SK-N-SH (cell line): ENCODE measurements around the gene PRDM13. TPM values are rescaled to one million over a fixed set of nuclear protein-coding genes. Genes with fewer than 3 reads are reported as not detected.

Experiments
- CTCF ChIA-PET: fragments of 300-600, 350-600 bp; formaldehyde crosslinking; extraction: SDS; loops from one replicate; lab custom pipeline; 2021; lab: Yijun Ruan, JAX
- POLR2A ChIA-PET: fragments of 350-600 bp; sonication (Branson Sonifier 250); formaldehyde crosslinking; extraction: SDS; loops from one replicate; lab custom pipeline; 2020; ENCODE audit warnings: antibody characterized with exemption, inconsistent platforms; lab: Yijun Ruan, JAX
- DNase-seq: peaks from one replicate; pipeline ENCODE4 v3.0.0; 2012
- H2AFZ ChIP-seq: fragments of 200-600 bp; sonication (generic); 2 replicates; pipeline ENCODE4 v1.8.1; 2016; ENCODE audit warnings: antibody characterized with exemption, mild to moderate bottlenecking, low read depth
- H3F3A ChIP-seq: fragments of 200-600 bp; sonication (generic); replicated peaks from 2 replicates; pipeline ENCODE3; 2016; ENCODE audit warnings: antibody characterized with exemption, mild to moderate bottlenecking; ENCODE audit not compliant: insufficient read depth
- H3K27ac ChIP-seq, 2 experiments: fragments of 200-500 bp in 1 of 2; fragments of 200-600 bp in 1 of 2; sonication (Bioruptor generic) in 1 of 2; sonication (generic), shearing (Covaris generic) in 1 of 2; 2 replicates each; pipeline versions ENCODE4 v1.5.1 to v1.6.1; 2014 to 2016; ENCODE audit warnings: low read depth in 2 of 2, inconsistent platforms in 1 of 2, low read length in 1 of 2, mild to moderate bottlenecking in 1 of 2, mixed read lengths in 1 of 2
- H3K27me3 ChIP-seq: fragments of 200-600 bp; sonication (generic), shearing (Covaris generic); 2 replicates; pipeline ENCODE4 v1.6.1; 2016; ENCODE audit warnings: mixed run types; ENCODE audit not compliant: insufficient read depth
- H3K36me3 ChIP-seq, 2 experiments: fragments of 200-500 bp in 1 of 2; fragments of 200-600 bp in 1 of 2; sonication (Bioruptor generic) in 1 of 2; sonication (generic) in 1 of 2; replicated peaks in 1 of 2; 2 replicates each; pipeline versions ENCODE3 to v1.5.1; 2014 to 2016; ENCODE audit warnings: low read length in 1 of 2, mild to moderate bottlenecking in 1 of 2; ENCODE audit not compliant: insufficient read depth in 2 of 2, control insufficient read depth in 1 of 2
- H3K4me1 ChIP-seq, 2 experiments: fragments of 200-500 bp in 1 of 2; fragments of 200-600 bp in 1 of 2; sonication (Bioruptor generic) in 1 of 2; sonication (generic), shearing (Covaris generic) in 1 of 2; 2 replicates each; pipeline versions ENCODE4 v1.5.1 to v1.6.1; 2014 to 2016; ENCODE audit warnings: low read depth in 1 of 2, low read length in 1 of 2, mixed run types in 1 of 2; ENCODE audit not compliant: insufficient read depth in 2 of 2, control insufficient read depth in 1 of 2
- H3K4me2 ChIP-seq: fragments of 200-600 bp; sonication (generic), shearing (Covaris generic); 2 replicates; pipeline ENCODE4 v1.6.1; 2017; ENCODE audit warnings: mixed run types
- H3K4me3 ChIP-seq, 2 experiments: fragments of 200-500 bp in 1 of 2; fragments of 200-600 bp in 1 of 2; sonication (Bioruptor generic) in 1 of 2; sonication (generic), shearing (Covaris generic) in 1 of 2; 2 replicates each; pipeline versions ENCODE4 v1.5.1 to v1.8.1; 2014 to 2016; ENCODE audit warnings: low read depth in 2 of 2, inconsistent platforms in 1 of 2, low read length in 1 of 2, mild to moderate bottlenecking in 1 of 2, mixed read lengths in 1 of 2, moderate library complexity in 1 of 2
- H3K79me2 ChIP-seq: fragments of 200-600 bp; sonication (generic); 2 replicates; pipeline ENCODE4 v1.8.1; 2017; ENCODE audit warnings: mild to moderate bottlenecking; ENCODE audit not compliant: insufficient read depth
- H3K9ac ChIP-seq: fragments of 200-600 bp; sonication (generic); 2 replicates; pipeline ENCODE4 v1.6.1; 2017; ENCODE audit warnings: mixed run types
- H3K9me2 ChIP-seq: fragments of 200-600 bp; sonication (generic); 2 replicates; pipeline ENCODE4 v1.6.1; 2017; ENCODE audit warnings: mixed run types
- H3K9me3 ChIP-seq: fragments of 200-600 bp; sonication (generic); 2 replicates; pipeline ENCODE4 v1.6.1; 2017; ENCODE audit warnings: mixed run types, mild to moderate bottlenecking, moderate library complexity
- H4K20me1 ChIP-seq: fragments of 200-600 bp; sonication (generic); 2 replicates; pipeline ENCODE4 v1.6.1; 2017; ENCODE audit warnings: mild to moderate bottlenecking, mixed run types; ENCODE audit not compliant: insufficient read depth
- ELF1 ChIP-seq: IDR thresholded peaks from 2 replicates; pipeline ENCODE4 v1.4.0; 2012
- EP300 ChIP-seq, 2 experiments: IDR thresholded peaks; 2 replicates each; pipeline versions ENCODE4 v1.4.0 to v1.6.1; 2012; ENCODE audit warnings: borderline replicate concordance in 1 of 2, low read depth in 1 of 2, low read length in 1 of 2
- FOSL2 ChIP-seq: IDR thresholded peaks from 2 replicates; pipeline ENCODE4 v1.4.0; 2012; ENCODE audit warnings: low read depth, mild to moderate bottlenecking, moderate library complexity, borderline replicate concordance
- FOXJ3 ChIP-seq: sonication (generic); formaldehyde crosslinking; IDR thresholded peaks from 2 replicates; pipeline ENCODE4 v1.5.1; 2020; ENCODE audit warnings: mild to moderate bottlenecking, missing genetic modification reagents
- GABPA ChIP-seq: IDR thresholded peaks from 2 replicates; pipeline ENCODE4 v1.4.0; 2012; ENCODE audit warnings: low read depth, mild to moderate bottlenecking
- GATA2 ChIP-seq: sonication (generic); formaldehyde crosslinking; IDR thresholded peaks from 2 replicates; pipeline ENCODE4 v1.5.0; 2020; ENCODE audit warnings: mild to moderate bottlenecking, missing genetic modification reagents
- MAX ChIP-seq: IDR thresholded peaks from 2 replicates; pipeline ENCODE4 v1.4.0; 2012; ENCODE audit warnings: low read depth
- MXI1 ChIP-seq: IDR thresholded peaks from 2 replicates; pipeline ENCODE4 v1.6.1; 2012; ENCODE audit warnings: mild to moderate bottlenecking, low read depth, low read length, improper control_type of control experiment
- NFIC ChIP-seq: IDR thresholded peaks from 2 replicates; pipeline ENCODE4 v1.4.0; 2012; ENCODE audit warnings: borderline replicate concordance
- POLR2AphosphoS5 ChIP-seq: IDR thresholded peaks from 2 replicates; pipeline ENCODE4 v1.6.1; 2012; ENCODE audit warnings: low read depth, low read length
- RCOR1 ChIP-seq: fragments of 150-350 bp; IDR thresholded peaks from 2 replicates; pipeline ENCODE4 v1.6.1; 2017; ENCODE audit warnings: antibody characterized with exemption, low read length
- REST ChIP-seq: IDR thresholded peaks from 2 replicates; pipeline ENCODE4 v1.6.1; 2012; ENCODE audit warnings: mild to moderate bottlenecking, low read depth, low read length, moderate library complexity
- RFX5 ChIP-seq: IDR thresholded peaks from 2 replicates; pipeline ENCODE4 v1.6.1; 2012; ENCODE audit warnings: mild to moderate bottlenecking, improper control_type of control experiment, low read length
- SMC3 ChIP-seq: IDR thresholded peaks from 2 replicates; pipeline ENCODE4 v1.6.1; 2012; ENCODE audit warnings: low read depth, low read length, improper control_type of control experiment
- TAF1 ChIP-seq: IDR thresholded peaks from 2 replicates; pipeline ENCODE4 v1.6.1; 2012; ENCODE audit warnings: low read depth, mild to moderate bottlenecking, low read length, moderate library complexity, borderline replicate concordance
- USF2 ChIP-seq: fragments of 150-350 bp; IDR thresholded peaks from 2 replicates; pipeline ENCODE4 v1.6.1; 2017; ENCODE audit warnings: antibody characterized with exemption, low read length, low read depth, borderline replicate concordance
- YY1 ChIP-seq: IDR thresholded peaks from 2 replicates; pipeline ENCODE4 v1.4.0; 2012; ENCODE audit warnings: low read depth, mild to moderate bottlenecking
- WGBS: methylation state at CpG from one replicate; pipeline ENCODE4 v1.1.6; 2017; ENCODE audit warnings: low lambda C conversion rate; 5-methylcytosine and 5-hydroxymethylcytosine counted together
- polyA plus RNA-seq, 3 experiments: library from polyadenylated mRNA; depleted of rRNA; stranded (reverse); fragments of >200 nt; gene quantifications; 2 replicates each; pipeline ENCODE4 v1.2.3, GENCODE V29; 2012
- TF ChIP-seq, protein P1 (sequence below): fragments of 200-600 bp; sonication (generic); IDR thresholded peaks from 2 replicates; pipeline ENCODE4 v1.6.1; 2017; ENCODE audit warnings: antibody characterized with exemption, mild to moderate bottlenecking, moderate library complexity
- TF ChIP-seq, protein P2 (sequence below): IDR thresholded peaks from 2 replicates; pipeline ENCODE4 v1.4.0; 2012; ENCODE audit warnings: low read depth, borderline replicate concordance

The PRDM13 gene
- polyA plus RNA-seq, 1 of the 3 experiments (the other 2 are of a cell fraction) = 0.02 TPM

DNA sequence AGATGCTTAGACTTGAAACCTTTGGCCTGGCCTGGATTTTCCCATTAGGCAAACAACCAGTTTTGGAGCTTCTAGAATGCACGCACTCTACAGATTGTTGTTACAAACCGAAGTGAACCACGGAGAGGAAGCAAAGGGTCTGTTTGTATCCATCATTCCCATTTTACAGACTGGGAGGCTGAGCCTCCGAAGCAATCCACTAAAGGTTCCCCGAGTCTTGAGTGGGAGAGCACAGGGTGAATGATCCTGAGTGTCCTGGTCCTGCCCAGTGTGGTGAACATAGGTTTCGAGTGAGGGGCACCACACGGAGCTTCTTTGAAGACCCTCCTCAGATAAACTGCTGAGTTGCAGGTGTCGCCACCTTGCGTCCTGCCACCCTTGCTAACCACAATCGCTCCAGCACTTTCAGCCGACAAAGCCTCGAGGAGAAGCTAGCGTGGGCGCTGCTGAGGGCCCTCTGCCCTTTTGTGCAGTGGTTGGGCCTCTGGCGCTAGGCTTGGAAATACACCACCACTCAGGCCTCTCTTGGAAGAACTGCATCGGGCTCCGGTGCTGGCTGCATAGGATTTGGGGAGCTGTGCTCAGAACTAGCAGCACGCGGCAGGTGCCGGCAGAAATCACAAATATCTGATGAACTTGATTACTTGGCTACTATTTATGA, 1.4 kb upstream of the PRDM13 start:
- H3K27ac ChIP-seq = no peak overlapping the region
- ChIA-PET CTCF (interaction anchor here (0.9 to 2.7 kb wide), 6 partner anchors 8 to 171 kb away, joined by 3 to 18 read pairs (median 4); no protein-coding TSS in a partner anchor), POLR2A (no interaction called here)
- H3K79me2 ChIP-seq = no peaks in the 10 kb centered on the region
- DNase-seq = no peak
- H2AFZ ChIP-seq = no peak overlapping the region
- H3K4me3 ChIP-seq = no peak overlapping the region
- TF ChIP-seq ELF1 (no peak), RCOR1 (no peak), USF2 (no peak), SMC3 (no peak), EP300 (IDR thresholded peaks at IDR 0.05; ENCODE audit: borderline replicate concordance in 1 of 2, low read depth in 1 of 2, low read length in 1 of 2) (no peak), POLR2AphosphoS5 (no peak), FOXJ3 (CRISPR knock-in tag) (no peak), RFX5 (no peak), REST (no peak), YY1 (no peak), TAF1 (no peak), NFIC (no peak), GATA2 (CRISPR knock-in tag) (no peak), GABPA (no peak), FOSL2 (no peak), MAX (no peak), MXI1 (no peak)
- TF ChIP-seq, protein P1, sequence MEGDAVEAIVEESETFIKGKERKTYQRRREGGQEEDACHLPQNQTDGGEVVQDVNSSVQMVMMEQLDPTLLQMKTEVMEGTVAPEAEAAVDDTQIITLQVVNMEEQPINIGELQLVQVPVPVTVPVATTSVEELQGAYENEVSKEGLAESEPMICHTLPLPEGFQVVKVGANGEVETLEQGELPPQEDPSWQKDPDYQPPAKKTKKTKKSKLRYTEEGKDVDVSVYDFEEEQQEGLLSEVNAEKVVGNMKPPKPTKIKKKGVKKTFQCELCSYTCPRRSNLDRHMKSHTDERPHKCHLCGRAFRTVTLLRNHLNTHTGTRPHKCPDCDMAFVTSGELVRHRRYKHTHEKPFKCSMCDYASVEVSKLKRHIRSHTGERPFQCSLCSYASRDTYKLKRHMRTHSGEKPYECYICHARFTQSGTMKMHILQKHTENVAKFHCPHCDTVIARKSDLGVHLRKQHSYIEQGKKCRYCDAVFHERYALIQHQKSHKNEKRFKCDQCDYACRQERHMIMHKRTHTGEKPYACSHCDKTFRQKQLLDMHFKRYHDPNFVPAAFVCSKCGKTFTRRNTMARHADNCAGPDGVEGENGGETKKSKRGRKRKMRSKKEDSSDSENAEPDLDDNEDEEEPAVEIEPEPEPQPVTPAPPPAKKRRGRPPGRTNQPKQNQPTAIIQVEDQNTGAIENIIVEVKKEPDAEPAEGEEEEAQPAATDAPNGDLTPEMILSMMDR = no peak
- TF ChIP-seq, protein P2, sequence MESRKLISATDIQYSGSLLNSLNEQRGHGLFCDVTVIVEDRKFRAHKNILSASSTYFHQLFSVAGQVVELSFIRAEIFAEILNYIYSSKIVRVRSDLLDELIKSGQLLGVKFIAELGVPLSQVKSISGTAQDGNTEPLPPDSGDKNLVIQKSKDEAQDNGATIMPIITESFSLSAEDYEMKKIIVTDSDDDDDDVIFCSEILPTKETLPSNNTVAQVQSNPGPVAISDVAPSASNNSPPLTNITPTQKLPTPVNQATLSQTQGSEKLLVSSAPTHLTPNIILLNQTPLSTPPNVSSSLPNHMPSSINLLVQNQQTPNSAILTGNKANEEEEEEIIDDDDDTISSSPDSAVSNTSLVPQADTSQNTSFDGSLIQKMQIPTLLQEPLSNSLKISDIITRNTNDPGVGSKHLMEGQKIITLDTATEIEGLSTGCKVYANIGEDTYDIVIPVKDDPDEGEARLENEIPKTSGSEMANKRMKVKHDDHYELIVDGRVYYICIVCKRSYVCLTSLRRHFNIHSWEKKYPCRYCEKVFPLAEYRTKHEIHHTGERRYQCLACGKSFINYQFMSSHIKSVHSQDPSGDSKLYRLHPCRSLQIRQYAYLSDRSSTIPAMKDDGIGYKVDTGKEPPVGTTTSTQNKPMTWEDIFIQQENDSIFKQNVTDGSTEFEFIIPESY = no peak
- H3K4me1 ChIP-seq = peaks cover 5 to 8% of the 10 kb centered on the region in 2 experiments; a peak in 3 of 4 replicates
- no peaks in the 10 kb centered on the region for H3F3A ChIP-seq
- no peaks in the 10 kb centered on the region for H3K9me2 ChIP-seq
- 15% methylated on average over 17 of the region's 20 CpGs for WGBS
- H3K9ac ChIP-seq = no peak overlapping the region
- no peaks in the 10 kb centered on the region for H3K36me3 ChIP-seq
- H3K9me3 ChIP-seq = no peaks in the 10 kb centered on the region
- H3K27me3 ChIP-seq = peaks cover 97% of the 10 kb centered on the region
- H4K20me1 ChIP-seq = no peaks in the 10 kb centered on the region
- H3K4me2 ChIP-seq = no peak overlapping the region
